WTC11 (cell line): ENCODE results near the gene HAX1. TPM values are rescaled to one million over a fixed set of nuclear protein-coding genes. Genes with fewer than 3 reads are reported as not detected.

Experiments used
- ATAC-seq: fragments of 200-7000 bp; cut with Tn5 transposase; 2 replicates; pipeline ENCODE4 v1.10.0; 2021; ENCODE audit warnings: mild to moderate bottlenecking, moderate library complexity
- CTCF ChIA-PET: fragments of 300-600 bp; sonication (Branson Sonifier 250); formaldehyde crosslinking; loops from one replicate; lab custom pipeline; 2021; ENCODE audit warnings: antibody characterized with exemption; lab: Charles Lee
- POLR2A ChIA-PET: fragments of 350-600 bp; sonication (Branson Sonifier 250); formaldehyde crosslinking; loops from one replicate; lab custom pipeline; 2021; ENCODE audit warnings: antibody characterized with exemption; lab: Charles Lee
- DNase-seq: peaks from one replicate; pipeline ENCODE4 v3.0.0; 2021; ENCODE audit warnings: low spot score
- H3K27ac Mint-ChIP-seq: 2 replicates; pipeline ENCODE4 v1.8.0; 2021; ENCODE audit warnings: mixed read lengths
- H3K27me3 Mint-ChIP-seq: 2 replicates; pipeline ENCODE4 v1.8.0; 2021; ENCODE audit warnings: low read depth, mild to moderate bottlenecking, moderate library complexity, mixed read lengths
- H3K36me3 Mint-ChIP-seq: 2 replicates; pipeline ENCODE4 v1.8.0; 2021; ENCODE audit warnings: mixed read lengths
- H3K4me1 Mint-ChIP-seq: 2 replicates; pipeline ENCODE4 v1.8.0; 2022; ENCODE audit warnings: mixed read lengths
- H3K4me3 Mint-ChIP-seq: 2 replicates; pipeline ENCODE4 v1.8.0; 2021; ENCODE audit warnings: mild to moderate bottlenecking, moderate library complexity, mixed read lengths
- H3K9me3 Mint-ChIP-seq: 2 replicates; pipeline ENCODE4 v1.8.0; 2021; ENCODE audit warnings: mixed read lengths
- ATF6 ChIP-seq: sonication (generic); formaldehyde crosslinking; IDR thresholded peaks from 2 replicates; pipeline ENCODE4 v1.8.1; 2023; ENCODE audit warnings: mild to moderate bottlenecking, missing genetic modification reagents
- E2F4 ChIP-seq: sonication (generic); formaldehyde crosslinking; IDR thresholded peaks from 2 replicates; pipeline ENCODE4 v1.8.1; 2022; ENCODE audit warnings: low read depth, mild to moderate bottlenecking, moderate library complexity, missing genetic modification reagents, borderline replicate concordance
- ERG ChIP-seq: fragments of 250-450 bp; sonication (Bioruptor Pico); IDR thresholded peaks from 2 replicates; pipeline ENCODE4 v1.8.0; 2021; ENCODE audit warnings: mild to moderate bottlenecking
- GTF2I ChIP-seq: fragments of 250-450 bp; sonication (Bioruptor Pico); conservative IDR thresholded peaks from 2 replicates; pipeline ENCODE4 v1.4.0; 2021; ENCODE audit warnings: mild to moderate bottlenecking
- IRF2 ChIP-seq: sonication (generic); formaldehyde crosslinking; IDR thresholded peaks from 2 replicates; pipeline ENCODE4 v1.8.0; 2022; ENCODE audit warnings: low read depth, missing genetic modification reagents, borderline replicate concordance
- JAZF1 ChIP-seq: fragments of 250-450 bp; sonication (Bioruptor Pico); IDR thresholded peaks from 2 replicates; pipeline ENCODE4 v1.9.0; 2021; ENCODE audit warnings: moderate library complexity, mild to moderate bottlenecking, inconsistent platforms
- MAX ChIP-seq: sonication (generic); formaldehyde crosslinking; IDR thresholded peaks from 2 replicates; pipeline ENCODE4 v1.8.0; 2022; ENCODE audit warnings: mild to moderate bottlenecking, missing genetic modification reagents
- MYBL2 ChIP-seq: sonication (generic); formaldehyde crosslinking; IDR thresholded peaks from 2 replicates; pipeline ENCODE4 v1.8.1; 2023; ENCODE audit warnings: mild to moderate bottlenecking, moderate library complexity, missing genetic modification reagents
- NFYB ChIP-seq: sonication (generic); formaldehyde crosslinking; conservative IDR thresholded peaks from 2 replicates; pipeline ENCODE4 v1.8.0; 2022; ENCODE audit warnings: low read depth, missing genetic modification reagents
- RELA ChIP-seq: sonication (generic); formaldehyde crosslinking; IDR thresholded peaks from 2 replicates; pipeline ENCODE4 v1.8.1; 2022; ENCODE audit warnings: missing genetic modification reagents, mild to moderate bottlenecking, borderline replicate concordance
- SMAD3 ChIP-seq: sonication (generic); formaldehyde crosslinking; IDR thresholded peaks from 2 replicates; pipeline ENCODE4 v1.8.0; 2022; ENCODE audit warnings: missing genetic modification reagents, mild to moderate bottlenecking, borderline replicate concordance
- SMAD4 ChIP-seq: sonication (generic); formaldehyde crosslinking; IDR thresholded peaks from 2 replicates; pipeline ENCODE4 v1.8.0; 2022; ENCODE audit warnings: mild to moderate bottlenecking, missing genetic modification reagents
- SP1 ChIP-seq: sonication (generic); formaldehyde crosslinking; conservative IDR thresholded peaks from 2 replicates; pipeline ENCODE4 v1.8.1; 2022; ENCODE audit warnings: missing genetic modification reagents
- STAT6 ChIP-seq: sonication (generic); formaldehyde crosslinking; conservative IDR thresholded peaks from 2 replicates; pipeline ENCODE4 v1.8.1; 2023; ENCODE audit warnings: mild to moderate bottlenecking, low read depth, missing genetic modification reagents, moderate library complexity
- TP53 ChIP-seq: sonication (generic); formaldehyde crosslinking; IDR thresholded peaks from 2 replicates; pipeline ENCODE4 v1.8.1; 2023; ENCODE audit warnings: mild to moderate bottlenecking, missing genetic modification reagents
- ZBTB21 ChIP-seq: sonication (generic); formaldehyde crosslinking; IDR thresholded peaks from 2 replicates; pipeline ENCODE4 v1.8.1; 2023; ENCODE audit warnings: mild to moderate bottlenecking, missing genetic modification reagents, borderline replicate concordance
- ZMAT4 ChIP-seq: fragments of 250-450 bp; sonication (Bioruptor Pico); IDR thresholded peaks from 2 replicates; pipeline ENCODE4 v1.9.0; 2021; ENCODE audit warnings: mild to moderate bottlenecking
- ZNF219 ChIP-seq: sonication (generic); formaldehyde crosslinking; IDR thresholded peaks from 2 replicates; pipeline ENCODE4 v1.8.0; 2023; ENCODE audit warnings: missing genetic modification reagents, mild to moderate bottlenecking, borderline replicate concordance
- ZNF425 ChIP-seq: fragments of 250-450 bp; sonication (Bioruptor Pico); conservative IDR thresholded peaks from 2 replicates; pipeline ENCODE4 v1.9.0; 2021; ENCODE audit warnings: mild to moderate bottlenecking
- ZNF512 ChIP-seq: sonication (generic); formaldehyde crosslinking; IDR thresholded peaks from 2 replicates; pipeline ENCODE4 v1.8.1; 2022; ENCODE audit warnings: missing genetic modification reagents, borderline replicate concordance
- total RNA-seq: library from RNA; stranded (reverse); gene quantifications from 3 replicates; pipeline ENCODE4 v1.2.3, GENCODE V29; 2021

HAX1 gene
- total RNA-seq, 1 experiment from 2014 or later = 69.2 TPM

- TF ChIP-seq STAT6 = no peak
- no peak for TF ChIP-seq E2F4
- TF ChIP-seq NFYB (CRISPR knock-in tag) = no peak
- TF ChIP-seq MYBL2 (CRISPR knock-in tag) = no peak
- no peak for TF ChIP-seq MAX
- TF ChIP-seq SP1 (CRISPR knock-in tag) = no peak
- no peak for TF ChIP-seq IRF2 (CRISPR knock-in tag)
- no peak for TF ChIP-seq ZMAT4 (CRISPR knock-in tag)
- no peak for TF ChIP-seq TP53 (CRISPR knock-in tag)
- TF ChIP-seq ZNF425 (CRISPR knock-in tag) = no peak
- TF ChIP-seq RELA (CRISPR knock-in tag) = no peak
- no peak for TF ChIP-seq ERG (CRISPR knock-in tag)
- no peak for TF ChIP-seq SMAD3 (CRISPR knock-in tag)
- TF ChIP-seq ZNF512 (CRISPR knock-in tag) = no peak
- TF ChIP-seq JAZF1 (CRISPR knock-in tag) = no peak
- no peak for TF ChIP-seq ATF6 (CRISPR knock-in tag)
- TF ChIP-seq SMAD4 = no peak
- no peak for TF ChIP-seq ZBTB21 (CRISPR knock-in tag)
- no peak for TF ChIP-seq GTF2I (CRISPR knock-in tag)
- no peak for TF ChIP-seq ZNF219 (CRISPR knock-in tag)
- H3K36me3 Mint-ChIP-seq = peaks cover 6% of the 10 kb centered on the region
- no peaks in the 10 kb centered on the region for H3K4me1 Mint-ChIP-seq
- no peak overlapping the region for H3K27ac Mint-ChIP-seq
- peaks cover 22% of the 10 kb centered on the region for H3K9me3 Mint-ChIP-seq
- no peak overlapping the region for H3K4me3 Mint-ChIP-seq
- CTCF ChIA-PET = no interaction called here
- ATAC-seq (no peak), DNase-seq (no peak)
- POLR2A ChIA-PET = no interaction called here
- peaks cover 11% of the 10 kb centered on the region for H3K27me3 Mint-ChIP-seq
Observed at GRCh38 chr1:154318386-154318785, 46.0 kb downstream of the HAX1 start.
